GM23338 (cell line): ENCODE measurements around the gene FMN2. TPM values are rescaled to one million over a fixed set of nuclear protein-coding genes. Genes with fewer than 3 reads are reported as not detected.
A peak's percentile ranks its signal among the peaks of the same experiment; 100 is the strongest.

ENCODE experiments used
- ATAC-seq: fragments of 200-7000 bp; cut with Tn5 transposase; 3 replicates; pipeline ENCODE4 v1.9.1; 2020
- DNase-seq: peaks from one replicate; pipeline ENCODE4 v3.0.0-alpha.2; 2015; ENCODE audit warnings: low spot score
- H2AFZ ChIP-seq: fragments of 200-600 bp; sonication (generic); 2 replicates; pipeline ENCODE4 v1.8.0; 2016; ENCODE audit warnings: antibody characterized with exemption, mild to moderate bottlenecking, moderate library complexity
- H3F3A ChIP-seq: fragments of 200-600 bp; sonication (generic); replicated peaks from 2 replicates; pipeline ENCODE4 v1.8.0; 2017; ENCODE audit warnings: antibody characterized with exemption, mixed run types, low read depth
- H3K27ac ChIP-seq: fragments of 200-600 bp; sonication (generic); 2 replicates; pipeline ENCODE4 v1.6.1; 2016; ENCODE audit warnings: low read depth
- H3K27me3 ChIP-seq: fragments of 200-600 bp; sonication (generic); 2 replicates; pipeline ENCODE4 v1.8.0; 2016; ENCODE audit warnings: mild to moderate bottlenecking, mixed run types, moderate library complexity; ENCODE audit not compliant: insufficient read depth
- H3K36me3 ChIP-seq: fragments of 200-600 bp; sonication (generic); 2 replicates; pipeline ENCODE4 v1.8.0; 2016; ENCODE audit warnings: mild to moderate bottlenecking; ENCODE audit not compliant: insufficient read depth
- H3K4me1 ChIP-seq: fragments of 200-600 bp; sonication (generic); 2 replicates; pipeline ENCODE4 v1.8.0; 2016; ENCODE audit warnings: mild to moderate bottlenecking, moderate library complexity; ENCODE audit not compliant: insufficient read depth
- H3K4me2 ChIP-seq: fragments of 200-600 bp; sonication (generic); 2 replicates; pipeline ENCODE4 v1.7.1; 2017; ENCODE audit warnings: mixed run types
- H3K4me3 ChIP-seq: fragments of 200-600 bp; sonication (generic); 2 replicates; pipeline ENCODE4 v1.6.1; 2016; ENCODE audit warnings: mixed run types
- H3K79me2 ChIP-seq: fragments of 200-600 bp; sonication (generic); replicated peaks from 2 replicates; pipeline ENCODE4 v1.8.0; 2017; ENCODE audit warnings: mild to moderate bottlenecking; ENCODE audit not compliant: insufficient read depth
- H3K9me2 ChIP-seq: fragments of 200-600 bp; sonication (generic); 2 replicates; pipeline ENCODE4 v1.8.0; 2017; ENCODE audit not compliant: insufficient read depth
- H4K20me1 ChIP-seq: fragments of 200-600 bp; sonication (generic); replicated peaks from 2 replicates; pipeline ENCODE4 v1.8.0; 2017; ENCODE audit warnings: mild to moderate bottlenecking; ENCODE audit not compliant: insufficient read depth
- H3K27ac Mint-ChIP-seq: 2 replicates; pipeline ENCODE4 v1.8.0; 2020; ENCODE audit warnings: inconsistent platforms, mild to moderate bottlenecking, moderate library complexity, mixed read lengths
- H3K27me3 Mint-ChIP-seq: 3 replicates; pipeline ENCODE4 v1.8.0; 2022; ENCODE audit warnings: low read depth, mild to moderate bottlenecking, moderate library complexity, mixed read lengths, inconsistent platforms; ENCODE audit not compliant: insufficient read depth, poor library complexity
- H3K36me3 Mint-ChIP-seq: 3 replicates; pipeline ENCODE4 v1.8.0; 2021; ENCODE audit warnings: low read depth, mild to moderate bottlenecking, inconsistent platforms, moderate library complexity, mixed read lengths
- H3K4me1 Mint-ChIP-seq: 3 replicates; pipeline ENCODE4 v1.8.0; 2020; ENCODE audit warnings: mild to moderate bottlenecking, inconsistent platforms, mixed read lengths
- H3K4me3 Mint-ChIP-seq: 3 replicates; pipeline ENCODE4 v1.8.0; 2021; ENCODE audit warnings: moderate library complexity, mild to moderate bottlenecking, inconsistent platforms, mixed read lengths
- H3K9me3 Mint-ChIP-seq: 3 replicates; pipeline ENCODE4 v1.8.0; 2020; ENCODE audit warnings: moderate library complexity, mild to moderate bottlenecking, inconsistent platforms, mixed read lengths
- EZH2 ChIP-seq: fragments of 200-600 bp; sonication (generic); IDR thresholded peaks from one replicate; pipeline ENCODE4 v1.8.0; 2017; ENCODE audit warnings: antibody characterized with exemption, mild to moderate bottlenecking, low read depth; ENCODE audit not compliant: unreplicated experiment
- NANOG ChIP-seq: IDR thresholded peaks from 2 replicates; pipeline ENCODE4 v1.6.1; 2016; ENCODE audit warnings: antibody characterized with exemption, borderline replicate concordance
- POLR2AphosphoS5 ChIP-seq: IDR thresholded peaks from 2 replicates; pipeline ENCODE4 v1.6.1; 2016; ENCODE audit warnings: antibody characterized with exemption, low read depth
- STAT1 ChIP-seq: IDR thresholded peaks from one replicate; pipeline ENCODE4 v1.6.1; 2016; ENCODE audit warnings: antibody characterized with exemption; ENCODE audit not compliant: unreplicated experiment
- ZNF114 ChIP-seq: fragments of 250-450 bp; sonication (Bioruptor Pico); IDR thresholded peaks from 2 replicates; pipeline ENCODE4 v1.5.0; 2020; ENCODE audit warnings: mild to moderate bottlenecking, moderate library complexity
- ZNF331 ChIP-seq: fragments of 250-450 bp; sonication (Bioruptor Pico); IDR thresholded peaks from 2 replicates; pipeline ENCODE4 v1.5.0; 2020; ENCODE audit warnings: low read depth, mild to moderate bottlenecking, moderate library complexity
- polyA plus RNA-seq: library from polyadenylated mRNA; unstranded; fragments of >200 nt; fragmentation: Nextera tagmentation; extraction: Ambion mirVana; gene quantifications from 2 replicates; pipeline ENCODE4 v1.2.1, GENCODE V29; 2016
- total RNA-seq: library from RNA; depleted of rRNA; stranded (reverse); fragments of >200 nt; shearing (Covaris generic); gene quantifications from 2 replicates; pipeline ENCODE4 v1.2.3, GENCODE V29; 2014
- TF ChIP-seq, protein P1 (sequence below): IDR thresholded peaks from one replicate; pipeline ENCODE4 v1.6.1; 2018; ENCODE audit warnings: antibody characterized with exemption; ENCODE audit not compliant: unreplicated experiment
- TF ChIP-seq, protein P2 (sequence below): fragments of 250-450 bp; sonication (Bioruptor Pico); IDR thresholded peaks from 2 replicates; pipeline ENCODE4 v1.5.0; 2020; ENCODE audit warnings: mild to moderate bottlenecking, moderate library complexity

The FMN2 gene
- total and polyA plus RNA-seq, 2 experiments from 2014 or later: 1.5 to 2.5 TPM

DNA sequence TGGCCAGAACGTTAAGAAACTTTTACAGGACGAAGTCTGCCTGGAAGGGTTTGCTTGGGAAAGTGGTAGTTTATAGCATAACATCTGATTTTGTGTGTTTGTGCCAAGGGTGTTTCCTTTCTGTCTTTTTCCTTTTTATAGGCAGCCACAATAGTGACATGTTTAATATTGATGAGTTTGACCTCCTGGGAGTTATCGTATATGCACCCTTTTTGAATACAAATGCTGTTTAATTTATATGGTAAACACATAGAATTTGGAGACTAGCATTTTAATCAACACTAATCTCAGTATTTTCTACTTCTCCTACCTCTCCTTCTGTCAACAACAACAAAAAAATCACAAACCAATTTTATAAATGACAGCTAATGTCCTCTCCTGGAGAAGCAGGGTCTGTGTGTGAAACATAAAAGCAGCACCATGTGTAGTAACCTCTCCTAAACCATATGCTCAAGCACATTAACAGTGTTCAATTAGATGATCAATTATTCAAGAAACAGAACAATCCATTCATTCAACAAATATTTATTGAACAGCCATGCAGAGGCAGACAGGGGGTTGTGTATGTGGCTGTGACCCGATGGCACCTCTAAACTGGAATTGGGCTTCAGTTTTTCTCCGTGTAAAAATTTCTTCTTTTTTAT, 604 bp upstream of the FMN2 start:
- Mint-ChIP-seq H3K27ac (no peak overlapping the region), H3K27me3 (peaks cover 19% of the 10 kb centered on the region), H3K4me1 (peaks cover 12% of the 10 kb centered on the region), H3K36me3 (no peaks in the 10 kb centered on the region; the same call in 2 of the 3 replicates), H3K9me3 (no peaks in the 10 kb centered on the region), H3K4me3 (peak overlapping the region; percentile 74)
- ATAC-seq (no peak), DNase-seq (no peak)
- no peaks in the 10 kb centered on the region for H3F3A ChIP-seq
- H3K4me3 ChIP-seq: peak overlapping the region; percentile 78
- H2AFZ ChIP-seq: peak overlapping the region; percentile 98
- H3K36me3 ChIP-seq: no peaks in the 10 kb centered on the region
- no peak overlapping the region for H3K27ac ChIP-seq
- H3K27me3 ChIP-seq: peaks cover 50% of the 10 kb centered on the region
- H3K9me2 ChIP-seq: no peaks in the 10 kb centered on the region
- peak overlapping the region; percentile 98 for H3K4me2 ChIP-seq
- no peaks in the 10 kb centered on the region for H3K79me2 ChIP-seq
- peak; percentile 3 for TF ChIP-seq EZH2
- no peak for TF ChIP-seq POLR2AphosphoS5
- H4K20me1 ChIP-seq: 0 out of 2 replicates have a peak, but pooled peaks cover 5% of the 10 kb centered on the region
- peaks cover 21% of the 10 kb centered on the region; the same call in 1 of the 2 replicates for H3K4me1 ChIP-seq

- Mint-ChIP-seq H3K4me3 (peak overlapping the region; percentile 77), H3K27me3 (peaks cover 19% of the 10 kb centered on the region), H3K9me3 (no peaks in the 10 kb centered on the region), H3K36me3 (no peaks in the 10 kb centered on the region; the same call in 2 of the 3 replicates), H3K27ac (no peak overlapping the region), H3K4me1 (peaks cover 12% of the 10 kb centered on the region)
- no peaks in the 10 kb centered on the region for H3K79me2 ChIP-seq
- H3K4me3 ChIP-seq: peak overlapping the region; percentile 78
- H3K27me3 ChIP-seq: peaks cover 50% of the 10 kb centered on the region
- peak; percentile 57 for DNase-seq
- H3K4me1 ChIP-seq: peaks cover 21% of the 10 kb centered on the region; the same call in 1 of the 2 replicates
- peak overlapping the region; percentile 98 for H3K4me2 ChIP-seq
- H3K27ac ChIP-seq: no peak overlapping the region
- H3F3A ChIP-seq: no peaks in the 10 kb centered on the region
- 0 out of 2 replicates have a peak, but pooled peaks cover 5% of the 10 kb centered on the region for H4K20me1 ChIP-seq
- H2AFZ ChIP-seq: peak overlapping the region; percentile 90
- ATAC-seq: peak; percentile 58
- no peaks in the 10 kb centered on the region for H3K36me3 ChIP-seq
- no peaks in the 10 kb centered on the region for H3K9me2 ChIP-seq
- TF ChIP-seq STAT1: no peak
- no peak for TF ChIP-seq NANOG
- TF ChIP-seq, protein P1, sequence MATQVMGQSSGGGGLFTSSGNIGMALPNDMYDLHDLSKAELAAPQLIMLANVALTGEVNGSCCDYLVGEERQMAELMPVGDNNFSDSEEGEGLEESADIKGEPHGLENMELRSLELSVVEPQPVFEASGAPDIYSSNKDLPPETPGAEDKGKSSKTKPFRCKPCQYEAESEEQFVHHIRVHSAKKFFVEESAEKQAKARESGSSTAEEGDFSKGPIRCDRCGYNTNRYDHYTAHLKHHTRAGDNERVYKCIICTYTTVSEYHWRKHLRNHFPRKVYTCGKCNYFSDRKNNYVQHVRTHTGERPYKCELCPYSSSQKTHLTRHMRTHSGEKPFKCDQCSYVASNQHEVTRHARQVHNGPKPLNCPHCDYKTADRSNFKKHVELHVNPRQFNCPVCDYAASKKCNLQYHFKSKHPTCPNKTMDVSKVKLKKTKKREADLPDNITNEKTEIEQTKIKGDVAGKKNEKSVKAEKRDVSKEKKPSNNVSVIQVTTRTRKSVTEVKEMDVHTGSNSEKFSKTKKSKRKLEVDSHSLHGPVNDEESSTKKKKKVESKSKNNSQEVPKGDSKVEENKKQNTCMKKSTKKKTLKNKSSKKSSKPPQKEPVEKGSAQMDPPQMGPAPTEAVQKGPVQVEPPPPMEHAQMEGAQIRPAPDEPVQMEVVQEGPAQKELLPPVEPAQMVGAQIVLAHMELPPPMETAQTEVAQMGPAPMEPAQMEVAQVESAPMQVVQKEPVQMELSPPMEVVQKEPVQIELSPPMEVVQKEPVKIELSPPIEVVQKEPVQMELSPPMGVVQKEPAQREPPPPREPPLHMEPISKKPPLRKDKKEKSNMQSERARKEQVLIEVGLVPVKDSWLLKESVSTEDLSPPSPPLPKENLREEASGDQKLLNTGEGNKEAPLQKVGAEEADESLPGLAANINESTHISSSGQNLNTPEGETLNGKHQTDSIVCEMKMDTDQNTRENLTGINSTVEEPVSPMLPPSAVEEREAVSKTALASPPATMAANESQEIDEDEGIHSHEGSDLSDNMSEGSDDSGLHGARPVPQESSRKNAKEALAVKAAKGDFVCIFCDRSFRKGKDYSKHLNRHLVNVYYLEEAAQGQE: peak; percentile 56
- no peak for TF ChIP-seq ZNF331 (CRISPR knock-in tag)
- peak; percentile 11 for TF ChIP-seq EZH2
- no peak for TF ChIP-seq ZNF114 (CRISPR knock-in tag)
- TF ChIP-seq, protein P2, sequence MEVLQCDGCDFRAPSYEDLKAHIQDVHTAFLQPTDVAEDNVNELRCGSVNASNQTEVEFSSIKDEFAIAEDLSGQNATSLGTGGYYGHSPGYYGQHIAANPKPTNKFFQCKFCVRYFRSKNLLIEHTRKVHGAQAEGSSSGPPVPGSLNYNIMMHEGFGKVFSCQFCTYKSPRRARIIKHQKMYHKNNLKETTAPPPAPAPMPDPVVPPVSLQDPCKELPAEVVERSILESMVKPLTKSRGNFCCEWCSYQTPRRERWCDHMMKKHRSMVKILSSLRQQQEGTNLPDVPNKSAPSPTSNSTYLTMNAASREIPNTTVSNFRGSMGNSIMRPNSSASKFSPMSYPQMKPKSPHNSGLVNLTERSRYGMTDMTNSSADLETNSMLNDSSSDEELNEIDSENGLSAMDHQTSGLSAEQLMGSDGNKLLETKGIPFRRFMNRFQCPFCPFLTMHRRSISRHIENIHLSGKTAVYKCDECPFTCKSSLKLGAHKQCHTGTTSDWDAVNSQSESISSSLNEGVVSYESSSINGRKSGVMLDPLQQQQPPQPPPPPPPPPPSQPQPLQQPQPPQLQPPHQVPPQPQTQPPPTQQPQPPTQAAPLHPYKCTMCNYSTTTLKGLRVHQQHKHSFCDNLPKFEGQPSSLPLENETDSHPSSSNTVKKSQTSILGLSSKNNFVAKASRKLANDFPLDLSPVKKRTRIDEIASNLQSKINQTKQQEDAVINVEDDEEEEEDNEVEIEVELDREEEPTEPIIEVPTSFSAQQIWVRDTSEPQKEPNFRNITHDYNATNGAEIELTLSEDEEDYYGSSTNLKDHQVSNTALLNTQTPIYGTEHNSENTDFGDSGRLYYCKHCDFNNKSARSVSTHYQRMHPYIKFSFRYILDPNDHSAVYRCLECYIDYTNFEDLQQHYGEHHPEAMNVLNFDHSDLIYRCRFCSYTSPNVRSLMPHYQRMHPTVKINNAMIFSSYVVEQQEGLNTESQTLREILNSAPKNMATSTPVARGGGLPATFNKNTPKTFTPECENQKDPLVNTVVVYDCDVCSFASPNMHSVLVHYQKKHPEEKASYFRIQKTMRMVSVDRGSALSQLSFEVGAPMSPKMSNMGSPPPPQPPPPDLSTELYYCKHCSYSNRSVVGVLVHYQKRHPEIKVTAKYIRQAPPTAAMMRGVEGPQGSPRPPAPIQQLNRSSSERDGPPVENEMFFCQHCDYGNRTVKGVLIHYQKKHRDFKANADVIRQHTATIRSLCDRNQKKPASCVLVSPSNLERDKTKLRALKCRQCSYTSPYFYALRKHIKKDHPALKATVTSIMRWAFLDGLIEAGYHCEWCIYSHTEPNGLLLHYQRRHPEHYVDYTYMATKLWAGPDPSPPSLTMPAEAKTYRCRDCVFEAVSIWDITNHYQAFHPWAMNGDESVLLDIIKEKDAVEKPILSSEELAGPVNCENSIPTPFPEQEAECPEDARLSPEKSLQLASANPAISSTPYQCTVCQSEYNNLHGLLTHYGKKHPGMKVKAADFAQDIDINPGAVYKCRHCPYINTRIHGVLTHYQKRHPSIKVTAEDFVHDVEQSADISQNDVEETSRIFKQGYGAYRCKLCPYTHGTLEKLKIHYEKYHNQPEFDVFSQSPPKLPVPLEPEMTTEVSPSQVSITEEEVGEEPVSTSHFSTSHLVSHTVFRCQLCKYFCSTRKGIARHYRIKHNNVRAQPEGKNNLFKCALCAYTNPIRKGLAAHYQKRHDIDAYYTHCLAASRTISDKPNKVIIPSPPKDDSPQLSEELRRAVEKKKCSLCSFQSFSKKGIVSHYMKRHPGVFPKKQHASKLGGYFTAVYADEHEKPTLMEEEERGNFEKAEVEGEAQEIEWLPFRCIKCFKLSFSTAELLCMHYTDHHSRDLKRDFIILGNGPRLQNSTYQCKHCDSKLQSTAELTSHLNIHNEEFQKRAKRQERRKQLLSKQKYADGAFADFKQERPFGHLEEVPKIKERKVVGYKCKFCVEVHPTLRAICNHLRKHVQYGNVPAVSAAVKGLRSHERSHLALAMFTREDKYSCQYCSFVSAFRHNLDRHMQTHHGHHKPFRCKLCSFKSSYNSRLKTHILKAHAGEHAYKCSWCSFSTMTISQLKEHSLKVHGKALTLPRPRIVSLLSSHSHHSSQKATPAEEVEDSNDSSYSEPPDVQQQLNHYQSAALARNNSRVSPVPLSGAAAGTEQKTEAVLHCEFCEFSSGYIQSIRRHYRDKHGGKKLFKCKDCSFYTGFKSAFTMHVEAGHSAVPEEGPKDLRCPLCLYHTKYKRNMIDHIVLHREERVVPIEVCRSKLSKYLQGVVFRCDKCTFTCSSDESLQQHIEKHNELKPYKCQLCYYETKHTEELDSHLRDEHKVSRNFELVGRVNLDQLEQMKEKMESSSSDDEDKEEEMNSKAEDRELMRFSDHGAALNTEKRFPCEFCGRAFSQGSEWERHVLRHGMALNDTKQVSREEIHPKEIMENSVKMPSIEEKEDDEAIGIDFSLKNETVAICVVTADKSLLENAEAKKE (CRISPR knock-in tag): no peak
Measured at GRCh38 chr1:240092301-240093119, 827 bp downstream of the FMN2 start.
